Neural progenitor cell (in vitro differentiated cells): ENCODE measurements around the gene TASOR2.

Source experiments
- EZH2phosphoT487 ChIP-seq: fragments of 200-600 bp; sonication (generic); IDR thresholded peaks from 2 replicates; pipeline ENCODE4 v1.6.1; 2017; ENCODE audit warnings: antibody characterized with exemption
- TF ChIP-seq, protein P1 (sequence below): fragments of 200-600 bp; sonication (generic); IDR thresholded peaks from 2 replicates; pipeline ENCODE4 v1.5.1; 2017; ENCODE audit warnings: antibody characterized with exemption, mild to moderate bottlenecking

DNA sequence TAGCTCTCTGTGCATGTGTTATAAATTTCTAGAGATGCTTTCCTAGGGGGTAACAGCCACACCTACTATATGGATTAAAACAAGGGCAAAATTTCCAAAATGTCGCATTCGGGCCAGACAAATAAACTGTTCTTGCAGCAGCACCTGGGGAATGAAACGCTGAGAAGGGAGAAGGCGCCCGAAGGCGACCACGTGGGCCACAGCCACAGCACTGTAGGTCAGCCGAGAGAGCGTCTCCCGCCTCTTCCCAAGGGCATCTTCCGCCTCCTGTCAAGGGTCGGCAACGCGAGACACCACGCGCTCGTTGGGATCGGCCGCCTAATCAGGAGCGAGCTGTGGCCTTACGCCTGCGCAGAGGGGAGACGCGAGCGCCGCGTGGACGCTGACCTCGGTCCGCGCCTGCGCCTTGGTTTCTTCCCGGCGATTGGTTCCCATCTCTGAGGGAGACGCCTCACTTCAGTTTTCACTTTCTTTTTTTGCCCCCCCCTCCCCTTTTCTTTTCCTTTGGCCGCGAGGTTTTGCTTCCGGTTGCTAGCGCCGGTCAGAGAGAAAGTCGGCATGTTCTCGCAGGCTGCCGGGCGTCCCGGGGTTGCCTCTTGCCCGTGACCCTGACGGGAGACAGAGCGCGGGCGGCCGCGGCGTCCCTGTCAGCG is at the start of gene TASOR2:
- TF ChIP-seq, protein P1, sequence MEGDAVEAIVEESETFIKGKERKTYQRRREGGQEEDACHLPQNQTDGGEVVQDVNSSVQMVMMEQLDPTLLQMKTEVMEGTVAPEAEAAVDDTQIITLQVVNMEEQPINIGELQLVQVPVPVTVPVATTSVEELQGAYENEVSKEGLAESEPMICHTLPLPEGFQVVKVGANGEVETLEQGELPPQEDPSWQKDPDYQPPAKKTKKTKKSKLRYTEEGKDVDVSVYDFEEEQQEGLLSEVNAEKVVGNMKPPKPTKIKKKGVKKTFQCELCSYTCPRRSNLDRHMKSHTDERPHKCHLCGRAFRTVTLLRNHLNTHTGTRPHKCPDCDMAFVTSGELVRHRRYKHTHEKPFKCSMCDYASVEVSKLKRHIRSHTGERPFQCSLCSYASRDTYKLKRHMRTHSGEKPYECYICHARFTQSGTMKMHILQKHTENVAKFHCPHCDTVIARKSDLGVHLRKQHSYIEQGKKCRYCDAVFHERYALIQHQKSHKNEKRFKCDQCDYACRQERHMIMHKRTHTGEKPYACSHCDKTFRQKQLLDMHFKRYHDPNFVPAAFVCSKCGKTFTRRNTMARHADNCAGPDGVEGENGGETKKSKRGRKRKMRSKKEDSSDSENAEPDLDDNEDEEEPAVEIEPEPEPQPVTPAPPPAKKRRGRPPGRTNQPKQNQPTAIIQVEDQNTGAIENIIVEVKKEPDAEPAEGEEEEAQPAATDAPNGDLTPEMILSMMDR: no peak
- TF ChIP-seq EZH2phosphoT487: no peak
